Trophoblast cell (in vitro differentiated cells and primary cell): ENCODE measurements around the gene ZNF667. TPM values are rescaled to one million over a fixed set of nuclear protein-coding genes. Genes with fewer than 3 reads are reported as not detected.
A peak's percentile ranks its signal among the peaks of the same experiment; 100 is the strongest.

Experiments used
- DNase-seq, 2 donors: peaks; one replicate each; pipeline ENCODE4 v3.0.0-alpha.2; 2016
- H2AFZ ChIP-seq: 2 replicates; pipeline ENCODE4 v1.6.1; 2013; ENCODE audit warnings: low read length, moderate library complexity, mild to moderate bottlenecking; ENCODE audit not compliant: insufficient read depth, poor library complexity
- H2AK5ac ChIP-seq: 2 replicates; pipeline ENCODE4 v1.6.1; 2013; ENCODE audit warnings: mild to moderate bottlenecking, low read length
- H2BK120ac ChIP-seq: 2 replicates; pipeline ENCODE4 v1.6.1; 2013; ENCODE audit warnings: low read length, mild to moderate bottlenecking, moderate library complexity; ENCODE audit not compliant: insufficient read depth, poor library complexity
- H2BK12ac ChIP-seq: 2 replicates; pipeline ENCODE4 v1.6.1; 2013; ENCODE audit warnings: mild to moderate bottlenecking, low read length, moderate library complexity
- H2BK5ac ChIP-seq: 2 replicates; pipeline ENCODE4 v1.6.1; 2013; ENCODE audit warnings: low read length, low read depth, moderate library complexity, mild to moderate bottlenecking; ENCODE audit not compliant: poor library complexity
- H3K14ac ChIP-seq: 2 replicates; pipeline ENCODE4 v1.6.1; 2013; ENCODE audit warnings: mild to moderate bottlenecking, low read length
- H3K18ac ChIP-seq: 2 replicates; pipeline ENCODE4 v1.6.1; 2013; ENCODE audit warnings: mild to moderate bottlenecking, low read length
- H3K23ac ChIP-seq: 2 replicates; pipeline ENCODE4 v1.6.1; 2013; ENCODE audit warnings: low read length
- H3K27ac ChIP-seq: 2 replicates; pipeline ENCODE4 v1.5.1; 2013; ENCODE audit warnings: low read depth, mild to moderate bottlenecking, inconsistent platforms, low read length, moderate library complexity
- H3K27me3 ChIP-seq: 2 replicates; pipeline ENCODE4 v1.6.1; 2013; ENCODE audit warnings: inconsistent platforms, mild to moderate bottlenecking, low read length, moderate library complexity; ENCODE audit not compliant: insufficient read depth
- H3K36me3 ChIP-seq, 2 experiments: 1 replicate in 1 of 2; 2 replicates in 1 of 2; pipeline ENCODE4 v1.6.1; 2013; ENCODE audit warnings: low read length in 2 of 2, mild to moderate bottlenecking in 2 of 2, moderate library complexity in 1 of 2; ENCODE audit not compliant: insufficient read depth in 2 of 2, control insufficient read depth in 1 of 2
- H3K4ac ChIP-seq: 2 replicates; pipeline ENCODE4 v1.6.1; 2013; ENCODE audit warnings: low read depth, mild to moderate bottlenecking, low read length, moderate library complexity
- H3K4me1 ChIP-seq, 2 experiments: 1 replicate in 1 of 2; 2 replicates in 1 of 2; pipeline ENCODE4 v1.6.1; 2013; ENCODE audit warnings: low read length in 2 of 2, mild to moderate bottlenecking in 2 of 2, moderate library complexity in 1 of 2; ENCODE audit not compliant: insufficient read depth in 2 of 2, control insufficient read depth in 1 of 2
- H3K4me2 ChIP-seq: 2 replicates; pipeline ENCODE4 v1.6.1; 2013; ENCODE audit warnings: inconsistent platforms, mild to moderate bottlenecking, low read length, moderate library complexity
- H3K4me3 ChIP-seq: 2 replicates; pipeline ENCODE4 v1.5.1; 2013; ENCODE audit warnings: mild to moderate bottlenecking, low read depth, low read length, inconsistent platforms
- H3K79me1 ChIP-seq: one replicate; pipeline ENCODE4 v1.6.1; 2013; ENCODE audit warnings: low read length
- H3K79me2 ChIP-seq: 2 replicates; pipeline ENCODE4 v1.6.1; 2013; ENCODE audit warnings: low read length, mild to moderate bottlenecking; ENCODE audit not compliant: control insufficient read depth, insufficient read depth, poor library complexity
- H3K9ac ChIP-seq: 2 replicates; pipeline ENCODE4 v1.6.1; 2013; ENCODE audit warnings: mild to moderate bottlenecking, low read length
- H3K9me3 ChIP-seq: 2 replicates; pipeline ENCODE4 v1.6.1; 2013; ENCODE audit warnings: low read depth, mild to moderate bottlenecking, control low read depth, inconsistent platforms, low read length; ENCODE audit not compliant: insufficient read depth
- H4K12ac ChIP-seq: 2 replicates; pipeline ENCODE4 v1.6.1; 2013; ENCODE audit warnings: low read depth, mild to moderate bottlenecking, low read length, moderate library complexity
- H4K8ac ChIP-seq: 2 replicates; pipeline ENCODE4 v1.6.1; 2013; ENCODE audit warnings: low read depth, mild to moderate bottlenecking, low read length, moderate library complexity
- H4K91ac ChIP-seq: one replicate; pipeline ENCODE4 v1.6.1; 2013; ENCODE audit warnings: low read depth, mild to moderate bottlenecking, low read length, moderate library complexity
- WGBS: extraction: QIAGEN DNeasy Blood & Tissue Kit; methylation state at CpG from one replicate; pipeline ENCODE4 v1.1.7; 2013; ENCODE audit warnings: missing lambda C conversion rate; ENCODE audit not compliant: insufficient read length, insufficient coverage; ENCODE audit errors: extremely low coverage; 5-methylcytosine and 5-hydroxymethylcytosine counted together
- polyA plus RNA-seq: library from polyadenylated mRNA; stranded (reverse); fragments of 200-250 nt; gene quantifications from 2 replicates; pipeline ENCODE4 v1.2.3, GENCODE V29; 2013

The ZNF667 gene
- 3.6 and 4.1 TPM in 2 replicates for polyA plus RNA-seq

- Histone ChIP-seq H3K36me3 (no peaks in the 10 kb centered on the region), H3K4me1 (peaks cover 5 to 10% of the 10 kb centered on the region in 2 experiments), H3K4me3 (peak within 1 kb of the TSS; percentile 100), H4K12ac (peak within 1 kb of the TSS; percentile 67), H3K23ac (no peak within 1 kb of the TSS), H3K9ac (peak within 1 kb of the TSS; percentile 93), H4K8ac (peak within 1 kb of the TSS; percentile 90), H3K14ac (peak within 1 kb of the TSS; percentile 50), H2BK120ac (peak within 1 kb of the TSS; percentile 43), H3K27ac (no peak within 1 kb of the TSS), H3K79me1 (peaks cover 13% of the 10 kb centered on the region), H3K4ac (peak within 1 kb of the TSS; percentile 17), H2AFZ (peak within 1 kb of the TSS; percentile 96), H2AK5ac (no peak within 1 kb of the TSS), H4K91ac (peak within 1 kb of the TSS; percentile 60), H3K79me2 (peaks cover 11% of the 10 kb centered on the region), H3K27me3 (no peaks in the 10 kb centered on the region), H2BK5ac (peak within 1 kb of the TSS; percentile 59), H3K4me2 (peak within 1 kb of the TSS; percentile 92), H2BK12ac (no peak within 1 kb of the TSS), H3K18ac (peak within 1 kb of the TSS; percentile 68), H3K9me3 (peaks cover 3% of the 10 kb centered on the region)
- DNase-seq: peak in 1 of 2 donors; percentile 25
- WGBS: no CpG with 5 or more reads among the region's 69 CpGs
Measured at GRCh38 chr19:56476651-56477428, at the start of gene ZNF667. ZNF667 (minus strand) TSS chr19:56477345; CDS start chr19:56462370, 14,975 bp downstream.

- Histone ChIP-seq H3K4me1 (no peaks in the 10 kb centered on the region), H2BK12ac (no peak overlapping the region), H2BK5ac (no peak overlapping the region), H3K18ac (no peak overlapping the region), H3K36me3 (peaks cover 2 to 6% of the 10 kb centered on the region in 2 experiments), H3K23ac (no peak overlapping the region), H3K79me2 (no peaks in the 10 kb centered on the region), H3K14ac (no peak overlapping the region), H4K91ac (no peak overlapping the region), H3K9ac (no peak overlapping the region), H3K79me1 (no peaks in the 10 kb centered on the region), H3K27me3 (no peaks in the 10 kb centered on the region), H2AK5ac (no peak overlapping the region), H3K27ac (no peak overlapping the region), H3K4me2 (no peak overlapping the region), H3K4ac (no peak overlapping the region), H3K9me3 (peaks cover 23% of the 10 kb centered on the region), H3K4me3 (no peak overlapping the region), H4K8ac (no peak overlapping the region), H2AFZ (no peak overlapping the region), H4K12ac (no peak overlapping the region), H2BK120ac (no peak overlapping the region)
- peak in 1 of 2 donors; percentile 2 for DNase-seq
- WGBS: no CpG with 5 or more reads among the region's 4 CpGs
Measured at GRCh38 chr19:56525214-56525860, 48.2 kb upstream of the ZNF667 start.

- no peak overlapping the region for H2BK5ac ChIP-seq
- H3K9ac ChIP-seq: peak overlapping the region; percentile 73
- H3K79me2 ChIP-seq: peaks cover 5% of the 10 kb centered on the region
- H4K8ac ChIP-seq: peak overlapping the region; percentile 4
- H3K36me3 ChIP-seq: no peaks in the 10 kb centered on the region
- H3K4me2 ChIP-seq: peak overlapping the region; percentile 92
- peaks cover 3 to 8% of the 10 kb centered on the region in 2 experiments for H3K4me1 ChIP-seq
- no CpG with 5 or more reads among the region's 17 CpGs for WGBS
- H2AFZ ChIP-seq: peak overlapping the region; percentile 92
- H3K23ac ChIP-seq: no peak overlapping the region
- peak overlapping the region; percentile 60 for H3K14ac ChIP-seq
- H2BK120ac ChIP-seq: no peak overlapping the region
- no peak overlapping the region for H4K91ac ChIP-seq
- H3K27me3 ChIP-seq: no peaks in the 10 kb centered on the region
- H2BK12ac ChIP-seq: no peak overlapping the region
- H4K12ac ChIP-seq: peak overlapping the region; percentile 4
- no peak overlapping the region for H2AK5ac ChIP-seq
- H3K79me1 ChIP-seq: peaks cover 2% of the 10 kb centered on the region
- H3K27ac ChIP-seq: no peak overlapping the region
- H3K9me3 ChIP-seq: peaks cover 2% of the 10 kb centered on the region
- H3K4me3 ChIP-seq: peak overlapping the region; percentile 84
- peak overlapping the region; percentile 31 for H3K18ac ChIP-seq
- H3K4ac ChIP-seq: no peak overlapping the region
- no peak for DNase-seq
Measured at GRCh38 chr19:56508290-56508778, 31.2 kb upstream of the ZNF667 start.

GRCh38 chr19:56507446-56508289, 30.5 kb upstream of the ZNF667 start, which contains the start of gene ZNF471:
ZNF471 (plus strand) TSS chr19:56507855; CDS start chr19:56511572, 3,717 bp downstream.
- Histone ChIP-seq H3K79me1 (peaks cover 2% of the 10 kb centered on the region), H4K12ac (peak within 1 kb of the TSS; percentile 73), H2AFZ (peak within 1 kb of the TSS; percentile 92), H3K9ac (peak within 1 kb of the TSS; percentile 92), H3K36me3 (no peaks in the 10 kb centered on the region), H3K79me2 (peaks cover 5% of the 10 kb centered on the region), H3K27me3 (no peaks in the 10 kb centered on the region), H2BK120ac (peak within 1 kb of the TSS; percentile 89), H2AK5ac (no peak within 1 kb of the TSS), H3K14ac (peak within 1 kb of the TSS; percentile 92), H3K23ac (no peak within 1 kb of the TSS), H3K4me2 (peak within 1 kb of the TSS; percentile 96), H2BK5ac (peak within 1 kb of the TSS; percentile 97), H2BK12ac (no peak within 1 kb of the TSS), H3K4me3 (peak within 1 kb of the TSS; percentile 84), H3K27ac (peak within 1 kb of the TSS; percentile 88), H3K9me3 (peaks cover 2% of the 10 kb centered on the region), H4K8ac (peak within 1 kb of the TSS; percentile 89), H3K4ac (peak within 1 kb of the TSS; percentile 43), H4K91ac (peak within 1 kb of the TSS; percentile 93), H3K4me1 (peaks cover 3 to 8% of the 10 kb centered on the region in 2 experiments), H3K18ac (peak within 1 kb of the TSS; percentile 96)
- no CpG with 5 or more reads among the region's 74 CpGs for WGBS
- peak; percentile 94 to 99 for DNase-seq
